SK-N-MC (cell line): ENCODE measurements around the gene TMEM184C.

Source experiments
- DNase-seq: peaks from one replicate; pipeline ENCODE4 v3.0.0-alpha.2; 2011; ENCODE audit warnings: low read depth, low spot score
- H3K27ac ChIP-seq: fragments of 200-600 bp; sonication (generic); 2 replicates; pipeline ENCODE4 v1.5.1; 2016; ENCODE audit warnings: mixed run types
- H3K36me3 ChIP-seq: fragments of 200-600 bp; sonication (generic); 2 replicates; pipeline ENCODE4 v1.6.1; 2017; ENCODE audit warnings: antibody characterized with exemption, low read length, mixed read lengths; ENCODE audit not compliant: insufficient read depth
- H3K4me3 ChIP-seq: fragments of 200-600 bp; sonication (generic); 2 replicates; pipeline ENCODE4 v1.5.1; 2016
- H3K9ac ChIP-seq: fragments of 200-600 bp; sonication (generic); 2 replicates; pipeline ENCODE4 v1.8.0; 2017; ENCODE audit warnings: mixed run types, mixed read lengths; ENCODE audit not compliant: insufficient read length
- H3K9me3 ChIP-seq: fragments of 200-600 bp; sonication (generic); 2 replicates; pipeline ENCODE4 v1.6.1; 2017; ENCODE audit warnings: low read depth, mild to moderate bottlenecking, antibody characterized with exemption, low read length, moderate library complexity, mixed read lengths
- EZH2 ChIP-seq: fragments of 200-600 bp; sonication (generic); IDR thresholded peaks from one replicate; pipeline ENCODE4 v1.6.1; 2017; ENCODE audit warnings: antibody characterized with exemption
- FOXP2 ChIP-seq: optimal IDR thresholded peaks from 2 replicates; pipeline ENCODE3; 2011; ENCODE audit warnings: mild to moderate bottlenecking, moderate library complexity; ENCODE audit not compliant: insufficient read depth; ENCODE audit errors: extremely low read length, control extremely low read depth
- POLR2AphosphoS5 ChIP-seq: IDR thresholded peaks from 2 replicates; pipeline ENCODE4 v1.6.1; 2012; ENCODE audit warnings: mild to moderate bottlenecking, low read depth, low read length, borderline replicate concordance

The TMEM184C gene

DNA sequence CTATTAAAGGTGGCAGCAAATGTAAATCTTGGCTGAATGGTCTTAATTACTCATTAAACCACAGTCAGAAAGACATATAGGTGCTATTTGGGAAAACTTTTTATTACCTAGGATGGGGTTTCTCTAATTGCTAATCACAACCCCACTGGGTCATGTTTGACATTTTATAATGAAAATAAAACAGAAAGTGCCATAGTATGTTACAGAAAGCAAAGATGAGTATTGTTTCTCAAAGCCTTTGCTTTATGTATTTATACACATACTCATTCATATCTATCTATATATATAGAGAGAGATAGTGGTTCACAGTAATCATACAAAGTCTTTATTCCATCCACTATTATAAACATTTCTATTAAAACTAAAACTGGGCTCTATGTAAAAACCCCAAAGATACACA is 18.2 kb downstream of the TMEM184C start:
- Histone ChIP-seq H3K27ac (no peak overlapping the region), H3K9ac (no peak overlapping the region), H3K4me3 (no peak overlapping the region), H3K36me3 (peaks cover 81% of the 10 kb centered on the region), H3K9me3 (peaks cover 5% of the 10 kb centered on the region; the same call in 1 of the 2 replicates)
- no peak for DNase-seq
- TF ChIP-seq POLR2AphosphoS5: no peak
- no peak for TF ChIP-seq FOXP2
- TF ChIP-seq EZH2: no peak

DNA sequence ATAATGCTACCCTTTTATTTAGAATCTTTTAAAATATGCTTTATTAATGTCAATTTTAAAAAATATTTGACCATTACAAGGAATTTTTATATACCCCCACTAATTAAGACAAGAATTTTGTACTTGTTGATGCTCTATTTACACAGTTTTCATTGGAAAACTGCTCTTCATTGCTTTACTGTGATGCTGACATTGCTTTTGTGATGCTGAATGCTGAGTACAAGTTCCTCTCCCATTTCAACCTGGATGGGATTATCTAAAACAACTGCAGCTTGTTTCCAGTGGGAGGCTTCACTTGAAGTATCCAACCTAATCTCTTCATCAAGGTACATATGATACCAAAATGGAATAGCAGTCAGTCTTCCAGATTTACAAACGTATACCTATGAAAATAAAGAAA is 21.2 kb downstream of the TMEM184C start:
- DNase-seq: no peak
- Histone ChIP-seq H3K9me3 (peaks cover 5% of the 10 kb centered on the region; the same call in 1 of the 2 replicates), H3K27ac (no peak overlapping the region), H3K36me3 (peaks cover 67% of the 10 kb centered on the region), H3K9ac (no peak overlapping the region), H3K4me3 (no peak overlapping the region)
- TF ChIP-seq POLR2AphosphoS5 (no peak), FOXP2 (no peak), EZH2 (no peak)

DNA sequence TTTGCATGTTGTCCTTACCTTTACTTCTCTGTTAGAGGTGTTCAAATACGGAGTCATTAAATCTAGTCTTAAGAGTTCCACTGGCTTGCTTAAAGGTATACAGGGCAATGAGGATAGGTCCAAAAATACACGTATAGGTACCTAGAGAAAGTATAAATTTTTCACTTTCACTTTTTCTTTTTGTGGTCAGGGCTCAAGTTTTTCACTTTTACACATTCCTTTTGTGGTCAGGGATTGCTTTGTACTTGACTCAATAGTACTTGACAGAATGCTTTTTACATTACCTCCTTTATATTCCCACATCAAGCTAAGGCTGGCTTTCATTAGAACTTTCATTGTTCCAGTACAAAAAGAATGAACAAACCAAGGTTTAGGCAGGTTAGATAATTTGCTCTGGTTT is 21.7 kb downstream of the TMEM184C start:
- no peak for DNase-seq
- no peak overlapping the region for H3K27ac ChIP-seq
- H3K36me3 ChIP-seq: peaks cover 64% of the 10 kb centered on the region
- TF ChIP-seq EZH2 (no peak), POLR2AphosphoS5 (no peak), FOXP2 (no peak)
- H3K4me3 ChIP-seq: no peak overlapping the region
- H3K9ac ChIP-seq: no peak overlapping the region
- peaks cover 5% of the 10 kb centered on the region; the same call in 1 of the 2 replicates for H3K9me3 ChIP-seq

DNA sequence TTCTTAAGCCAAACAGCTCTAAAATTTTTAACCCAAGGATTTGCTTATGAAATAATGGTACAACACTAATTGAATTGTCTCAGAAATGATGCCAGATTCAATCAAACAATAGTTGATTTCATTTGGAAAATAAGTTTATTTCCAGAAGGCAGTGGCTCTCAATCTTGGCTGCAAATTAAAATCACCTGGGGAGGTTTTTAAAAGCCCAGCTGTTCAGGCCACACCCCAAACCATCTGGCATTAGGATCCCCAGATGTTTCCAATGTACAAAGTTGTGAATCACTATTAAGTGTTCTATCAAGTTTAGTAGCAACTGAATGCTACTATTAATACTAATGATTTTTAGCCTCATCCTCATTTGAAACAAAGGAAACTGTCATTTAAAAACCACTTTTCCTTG is 22.2 kb downstream of the TMEM184C start:
- Histone ChIP-seq H3K4me3 (no peak overlapping the region), H3K9me3 (peaks cover 5% of the 10 kb centered on the region; the same call in 1 of the 2 replicates), H3K9ac (no peak overlapping the region), H3K36me3 (peaks cover 60% of the 10 kb centered on the region), H3K27ac (no peak overlapping the region)
- DNase-seq: no peak
- no peak for TF ChIP-seq POLR2AphosphoS5
- no peak for TF ChIP-seq FOXP2
- no peak for TF ChIP-seq EZH2

DNA sequence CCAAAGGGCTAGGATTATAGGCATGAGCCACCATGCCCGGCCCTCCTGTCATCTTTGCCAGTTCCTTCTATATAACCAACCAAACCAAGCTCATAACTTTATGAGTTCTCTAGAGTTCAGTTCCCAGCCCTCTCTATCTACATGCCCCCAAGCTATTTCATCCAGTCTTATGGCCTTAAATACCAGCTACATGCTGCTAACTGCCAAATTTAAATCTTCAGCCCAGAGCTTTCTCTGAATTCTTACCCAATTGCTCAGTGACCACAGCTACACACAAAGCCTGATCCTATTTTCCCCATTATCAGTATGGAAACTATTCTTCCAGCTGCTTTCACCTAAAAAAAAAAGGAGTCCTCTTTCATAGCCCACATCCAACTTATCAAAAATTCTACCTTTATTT is 23.1 kb downstream of the TMEM184C start:
- H3K4me3 ChIP-seq: no peak overlapping the region
- H3K9me3 ChIP-seq: peaks cover 5% of the 10 kb centered on the region; the same call in 1 of the 2 replicates
- no peak overlapping the region for H3K27ac ChIP-seq
- no peak for TF ChIP-seq POLR2AphosphoS5
- no peak for TF ChIP-seq FOXP2
- TF ChIP-seq EZH2: no peak
- no peak for DNase-seq
- H3K36me3 ChIP-seq: peaks cover 51% of the 10 kb centered on the region
- no peak overlapping the region for H3K9ac ChIP-seq

DNA sequence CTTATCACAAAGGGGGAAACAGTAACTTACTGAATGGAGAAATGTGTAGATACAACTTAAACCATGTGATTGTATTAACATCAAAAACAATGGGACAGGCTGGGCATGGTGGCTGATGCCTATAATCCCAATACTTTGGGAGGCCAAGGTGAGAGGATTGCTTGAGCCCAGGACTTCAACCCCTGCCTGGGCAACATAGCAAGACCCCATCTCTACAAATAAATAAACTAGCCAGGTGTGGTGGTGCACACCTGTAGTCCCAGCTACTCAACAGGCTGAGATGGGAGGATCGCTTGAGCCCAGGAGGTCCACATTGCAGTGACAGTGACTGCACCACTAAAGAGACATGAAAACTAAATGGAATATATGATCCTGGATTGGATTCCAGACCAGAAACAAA is 26.4 kb downstream of the TMEM184C start:
- Histone ChIP-seq H3K36me3 (peaks cover 24% of the 10 kb centered on the region), H3K27ac (no peak overlapping the region), H3K4me3 (no peak overlapping the region), H3K9me3 (no peaks in the 10 kb centered on the region), H3K9ac (no peak overlapping the region)
- no peak for DNase-seq
- TF ChIP-seq POLR2AphosphoS5 (no peak), FOXP2 (no peak), EZH2 (no peak)

DNA sequence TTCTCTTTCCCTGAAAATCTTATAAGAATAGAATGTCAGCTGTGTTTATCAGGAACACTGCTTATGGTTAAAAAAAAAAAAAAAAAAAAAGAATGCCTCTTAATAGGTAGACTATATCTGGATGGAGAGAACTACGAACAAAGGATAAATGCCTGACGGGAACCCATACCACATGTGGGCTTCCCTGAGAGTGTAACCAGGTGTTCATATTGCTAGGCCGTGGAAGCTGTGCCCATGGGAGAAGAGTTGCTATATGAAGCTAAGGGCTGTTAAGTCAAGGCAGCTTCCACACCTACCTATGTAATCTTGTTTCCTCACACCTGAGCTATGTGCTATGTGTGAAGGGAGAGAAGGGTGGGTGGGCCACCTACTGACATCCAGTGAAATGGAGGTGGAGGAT is 27.3 kb downstream of the TMEM184C start:
- Histone ChIP-seq H3K36me3 (peaks cover 27% of the 10 kb centered on the region), H3K27ac (no peak overlapping the region), H3K9me3 (no peaks in the 10 kb centered on the region), H3K4me3 (no peak overlapping the region), H3K9ac (no peak overlapping the region)
- no peak for DNase-seq
- TF ChIP-seq EZH2 (no peak), FOXP2 (no peak), POLR2AphosphoS5 (no peak)

DNA sequence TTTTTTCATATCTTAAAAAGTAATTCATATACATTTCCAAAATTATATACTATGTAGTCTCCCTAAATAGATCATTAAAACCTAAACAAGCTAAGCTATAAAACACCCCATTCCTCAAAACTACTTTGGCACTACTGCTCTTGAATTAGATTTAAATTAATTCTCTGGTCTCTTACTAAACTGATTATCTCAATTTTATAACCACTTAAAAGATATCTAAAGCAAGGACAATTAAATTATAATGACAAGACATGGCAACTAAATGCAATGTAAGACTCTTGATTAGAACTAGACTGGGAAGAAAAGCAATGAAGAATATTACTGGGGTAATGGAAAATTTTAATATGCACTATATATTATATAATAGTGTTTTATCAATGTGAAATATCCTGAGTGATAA is 27.9 kb downstream of the TMEM184C start:
- H3K9ac ChIP-seq: no peak overlapping the region

DNA sequence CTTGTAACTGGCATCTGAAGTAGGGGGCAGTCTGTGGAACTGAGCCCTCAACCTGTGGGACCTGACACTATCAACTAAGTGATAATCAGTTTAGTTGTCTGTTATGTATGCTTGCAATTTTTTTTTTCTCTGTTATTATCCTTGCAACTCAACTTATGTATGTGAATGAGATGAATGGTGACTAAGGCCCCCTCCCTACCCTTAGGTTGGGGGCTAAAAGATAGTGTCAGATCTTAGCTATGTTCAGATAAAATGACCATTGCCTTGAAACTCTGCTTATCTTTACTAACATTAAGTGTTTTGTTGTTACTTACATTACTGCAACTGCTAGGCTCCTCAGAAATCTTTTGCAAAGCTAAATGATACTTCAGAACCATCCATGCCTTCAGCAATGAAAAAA is 31.5 kb downstream of the TMEM184C start:
- Histone ChIP-seq H3K9ac (no peak overlapping the region), H3K36me3 (peaks cover 11% of the 10 kb centered on the region), H3K4me3 (no peak overlapping the region), H3K27ac (no peak overlapping the region), H3K9me3 (no peaks in the 10 kb centered on the region)
- DNase-seq: no peak
- TF ChIP-seq POLR2AphosphoS5: no peak
- TF ChIP-seq EZH2: no peak
- no peak for TF ChIP-seq FOXP2

More for the DNA sequence above, 27.9 kb downstream of the TMEM184C start:
- Histone ChIP-seq H3K27ac (no peak overlapping the region), H3K4me3 (no peak overlapping the region), H3K36me3 (peaks cover 27% of the 10 kb centered on the region), H3K9me3 (no peaks in the 10 kb centered on the region)
- no peak for DNase-seq
- TF ChIP-seq EZH2: no peak

DNA sequence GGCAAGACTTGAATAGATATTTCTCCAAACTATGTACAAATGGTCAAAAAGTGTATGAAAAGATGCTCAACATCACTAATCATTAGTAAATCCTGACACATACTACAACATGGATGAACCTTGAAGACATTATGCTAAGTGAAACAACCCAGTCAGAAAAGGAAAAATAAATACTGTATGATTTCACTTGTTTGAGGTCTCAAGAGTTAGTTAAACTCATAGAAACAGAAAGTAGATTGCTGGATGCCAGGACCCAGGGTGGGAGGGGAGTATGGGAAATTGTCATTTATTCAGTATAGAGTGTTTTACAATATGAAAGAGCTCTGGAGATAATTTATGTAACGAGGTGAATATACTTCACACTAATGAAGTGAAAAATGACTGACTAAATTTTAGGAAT is 34.4 kb downstream of the TMEM184C start:
- no peaks in the 10 kb centered on the region for H3K9me3 ChIP-seq
- TF ChIP-seq EZH2: no peak
- no peak for TF ChIP-seq POLR2AphosphoS5
- no peak for TF ChIP-seq FOXP2
- DNase-seq: no peak
- no peak overlapping the region for H3K4me3 ChIP-seq
- H3K36me3 ChIP-seq: peaks cover 16% of the 10 kb centered on the region
- H3K9ac ChIP-seq: no peak overlapping the region
- H3K27ac ChIP-seq: no peak overlapping the region
